ENCODE results near the gene COA7.
"Not testable (repeated sequence)": the region's sequence is repeated elsewhere in the genome, so short reads cannot be mapped to it uniquely, and the experiment has no call there.

COA7 gene

DNA sequence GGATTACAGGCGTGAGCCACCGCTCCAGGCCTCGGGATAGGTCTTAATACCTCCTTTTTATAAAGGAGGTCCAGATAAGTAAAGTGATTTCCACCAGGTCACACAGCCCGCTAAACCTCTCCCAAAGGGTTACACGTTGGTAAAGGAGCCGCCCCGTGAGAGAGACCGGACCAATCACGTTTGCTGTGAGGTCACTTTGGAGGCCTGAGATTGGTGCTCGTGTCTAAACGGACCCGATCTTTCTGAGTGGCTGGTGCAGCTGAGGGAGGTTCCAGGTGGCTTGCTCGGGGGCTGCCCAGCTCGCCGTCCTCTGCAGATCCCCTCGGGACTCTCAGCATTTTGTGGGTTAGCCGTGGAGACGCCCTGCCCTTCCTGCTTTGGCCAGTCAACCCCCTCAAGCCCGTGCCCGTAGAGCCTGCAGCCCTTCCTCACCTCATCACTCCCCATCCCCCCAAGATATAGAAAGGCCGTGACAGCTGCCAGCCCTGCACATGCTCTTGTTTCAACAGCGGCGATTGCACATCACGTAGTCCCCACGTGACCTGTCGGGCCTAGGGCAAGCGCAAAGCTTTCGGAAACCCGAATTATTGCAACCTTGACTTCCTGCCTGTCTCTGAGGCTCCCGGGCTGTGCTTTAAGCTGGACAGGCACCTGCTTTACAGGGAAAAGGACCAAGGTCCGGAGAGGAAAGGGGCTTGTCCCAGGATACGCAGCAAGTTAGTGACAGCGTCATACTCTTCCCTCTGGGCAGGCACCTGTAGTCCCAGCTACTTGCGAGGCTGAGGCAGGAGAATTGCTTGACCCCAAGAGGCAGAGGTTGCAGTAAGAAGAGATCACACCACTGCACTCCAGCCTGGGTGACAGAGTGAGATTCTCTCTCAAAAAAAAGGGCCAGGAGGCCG is 5.0 kb upstream of the COA7 start:
- no peaks in the 10 kb centered on the region for H3K9me2 ChIP-seq (replicated peaks; ENCODE audit: insufficient read depth, low read length)
- H3F3A ChIP-seq (ENCODE audit: insufficient read depth), result peaks cover 24% of the 10 kb centered on the region
- peak overlapping the region; percentile 54 for H3K4me3 ChIP-seq (ENCODE audit: insufficient read depth, low read length, poor library complexity, severe bottlenecking)
- peak overlapping the region; percentile 36 for H3K27ac ChIP-seq (ENCODE audit: low read depth, low read length)
- TF ChIP-seq EZH2phosphoT487 (conservative IDR thresholded peaks at IDR 0.05; ENCODE audit: low read length), result no peak
- TF ChIP-seq, protein P1, sequence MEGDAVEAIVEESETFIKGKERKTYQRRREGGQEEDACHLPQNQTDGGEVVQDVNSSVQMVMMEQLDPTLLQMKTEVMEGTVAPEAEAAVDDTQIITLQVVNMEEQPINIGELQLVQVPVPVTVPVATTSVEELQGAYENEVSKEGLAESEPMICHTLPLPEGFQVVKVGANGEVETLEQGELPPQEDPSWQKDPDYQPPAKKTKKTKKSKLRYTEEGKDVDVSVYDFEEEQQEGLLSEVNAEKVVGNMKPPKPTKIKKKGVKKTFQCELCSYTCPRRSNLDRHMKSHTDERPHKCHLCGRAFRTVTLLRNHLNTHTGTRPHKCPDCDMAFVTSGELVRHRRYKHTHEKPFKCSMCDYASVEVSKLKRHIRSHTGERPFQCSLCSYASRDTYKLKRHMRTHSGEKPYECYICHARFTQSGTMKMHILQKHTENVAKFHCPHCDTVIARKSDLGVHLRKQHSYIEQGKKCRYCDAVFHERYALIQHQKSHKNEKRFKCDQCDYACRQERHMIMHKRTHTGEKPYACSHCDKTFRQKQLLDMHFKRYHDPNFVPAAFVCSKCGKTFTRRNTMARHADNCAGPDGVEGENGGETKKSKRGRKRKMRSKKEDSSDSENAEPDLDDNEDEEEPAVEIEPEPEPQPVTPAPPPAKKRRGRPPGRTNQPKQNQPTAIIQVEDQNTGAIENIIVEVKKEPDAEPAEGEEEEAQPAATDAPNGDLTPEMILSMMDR (IDR thresholded peaks at IDR 0.05; ENCODE audit: insufficient read depth, low read length, poor library complexity, severe bottlenecking), result no peak
- peak overlapping the region; percentile 82 for H3K4me2 ChIP-seq (ENCODE audit: low read depth, low read length, poor library complexity, severe bottlenecking)
- H2AFZ ChIP-seq (ENCODE audit: low read depth, low read length, severe bottlenecking), result peak overlapping the region; percentile 65
- no peaks in the 10 kb centered on the region for H3K9me3 ChIP-seq (ENCODE audit: insufficient read depth, low read length)
- no peaks in the 10 kb centered on the region for H4K20me1 ChIP-seq (ENCODE audit: low read depth, low read length)
- peak overlapping the region; percentile 46 for H3K9ac ChIP-seq (ENCODE audit: low read length)
- no peaks in the 10 kb centered on the region for H3K27me3 ChIP-seq (ENCODE audit: low read length)
- peaks cover 1% of the 10 kb centered on the region for H3K79me2 ChIP-seq (ENCODE audit: insufficient read depth, low read length)
- H3K36me3 ChIP-seq (ENCODE audit: low read length), result no peaks in the 10 kb centered on the region

DNA sequence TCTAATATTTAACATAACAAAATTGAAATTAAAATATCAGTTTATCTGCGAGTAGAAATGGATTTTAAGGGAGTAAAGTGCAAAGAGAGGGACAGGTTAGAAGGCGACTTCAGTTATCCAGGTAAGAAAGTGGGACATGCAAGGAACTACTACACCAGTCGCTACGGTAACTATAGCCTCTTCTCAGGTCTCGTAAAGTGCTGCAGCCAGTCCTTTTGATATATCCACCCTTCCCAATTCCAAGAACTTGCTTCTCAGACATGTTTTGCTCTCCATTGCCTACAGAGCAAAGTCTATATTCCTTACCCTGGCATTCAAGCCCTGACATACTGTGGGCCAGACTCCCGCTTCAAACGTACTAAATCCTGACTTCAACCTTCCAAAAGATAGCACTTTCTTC is 2.5 kb downstream of the COA7 start:
- Histone ChIP-seq H4K20me1 (ENCODE audit: low read depth, low read length) (no peaks in the 10 kb centered on the region), H3K27me3 (ENCODE audit: low read length) (no peaks in the 10 kb centered on the region), H3K4me2 (ENCODE audit: low read depth, low read length, poor library complexity, severe bottlenecking) (no peak overlapping the region), H3K27ac (ENCODE audit: low read depth, low read length) (no peak overlapping the region), H3K9me2 (replicated peaks; ENCODE audit: insufficient read depth, low read length) (no peaks in the 10 kb centered on the region), H3K79me2 (ENCODE audit: insufficient read depth, low read length) (peaks cover 65% of the 10 kb centered on the region), H3K36me3 (ENCODE audit: low read length) (peaks cover 4% of the 10 kb centered on the region), H3K9me3 (ENCODE audit: insufficient read depth, low read length) (no peaks in the 10 kb centered on the region), H3K4me3 (ENCODE audit: insufficient read depth, low read length, poor library complexity, severe bottlenecking) (no peak overlapping the region), H3K9ac (ENCODE audit: low read length) (no peak overlapping the region), H3F3A (ENCODE audit: insufficient read depth) (peaks cover 28% of the 10 kb centered on the region), H2AFZ (ENCODE audit: low read depth, low read length, severe bottlenecking) (no peak overlapping the region)
- no peak for TF ChIP-seq EZH2phosphoT487 (conservative IDR thresholded peaks at IDR 0.05; ENCODE audit: low read length)
- TF ChIP-seq, protein P1 (IDR thresholded peaks at IDR 0.05; ENCODE audit: insufficient read depth, low read length, poor library complexity, severe bottlenecking), result no peak

DNA sequence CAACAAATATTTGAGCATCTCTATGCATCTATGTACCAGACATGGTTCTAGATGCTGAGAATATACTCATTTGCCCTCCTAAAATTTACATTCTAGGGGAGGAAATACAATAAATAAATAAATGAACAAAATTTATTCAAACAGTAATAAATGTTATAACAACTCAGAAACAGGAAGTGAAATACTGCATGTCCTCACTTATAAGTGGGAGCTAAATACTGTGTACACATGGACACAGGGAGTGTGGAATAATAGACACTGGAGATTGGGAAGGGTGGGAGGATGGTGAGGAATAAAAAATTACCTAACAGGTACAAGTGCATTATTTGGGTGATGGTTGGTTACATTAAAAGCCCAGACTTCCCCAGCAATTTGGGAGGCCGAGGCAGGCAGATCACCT is 4.3 kb downstream of the COA7 start:
- Histone ChIP-seq H3K9ac (ENCODE audit: low read length) (no peak overlapping the region), H4K20me1 (ENCODE audit: low read depth, low read length) (0 out of 2 replicates have a peak, but pooled peaks cover 4% of the 10 kb centered on the region), H3K27me3 (ENCODE audit: low read length) (no peaks in the 10 kb centered on the region), H3K79me2 (ENCODE audit: insufficient read depth, low read length) (peaks cover 71% of the 10 kb centered on the region), H3K4me3 (ENCODE audit: insufficient read depth, low read length, poor library complexity, severe bottlenecking) (no peak overlapping the region), H3K9me3 (ENCODE audit: insufficient read depth, low read length) (no peaks in the 10 kb centered on the region), H3K4me2 (ENCODE audit: low read depth, low read length, poor library complexity, severe bottlenecking) (no peak overlapping the region), H3F3A (ENCODE audit: insufficient read depth) (peaks cover 23% of the 10 kb centered on the region), H2AFZ (ENCODE audit: low read depth, low read length, severe bottlenecking) (no peak overlapping the region), H3K36me3 (ENCODE audit: low read length) (peaks cover 10% of the 10 kb centered on the region), H3K27ac (ENCODE audit: low read depth, low read length) (no peak overlapping the region), H3K9me2 (replicated peaks; ENCODE audit: insufficient read depth, low read length) (no peaks in the 10 kb centered on the region)
- TF ChIP-seq EZH2phosphoT487 (conservative IDR thresholded peaks at IDR 0.05; ENCODE audit: low read length), result no peak
- TF ChIP-seq, protein P1 (IDR thresholded peaks at IDR 0.05; ENCODE audit: insufficient read depth, low read length, poor library complexity, severe bottlenecking), result no peak

DNA sequence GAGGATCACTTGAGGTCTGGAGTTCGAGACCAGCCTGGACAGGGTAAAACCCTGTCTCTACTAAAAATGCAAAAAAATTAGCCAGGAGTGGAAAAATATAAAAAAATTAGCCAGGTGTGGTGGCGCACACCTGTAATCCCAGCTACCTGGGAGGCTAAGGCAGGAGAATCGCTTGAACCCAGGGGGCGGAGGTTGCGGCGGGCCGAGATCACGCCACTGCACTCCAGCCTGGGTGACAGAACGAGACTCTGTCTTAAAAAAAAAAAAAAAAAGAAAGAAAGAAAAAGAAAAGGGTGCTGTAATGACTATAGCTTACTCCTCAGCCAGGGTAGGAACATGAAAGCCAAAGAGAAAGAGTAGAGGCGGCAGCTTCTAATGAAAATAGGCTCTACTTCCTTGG is 4.8 kb downstream of the COA7 start:
- H3K9me2 ChIP-seq (replicated peaks; ENCODE audit: insufficient read depth, low read length); H3K4me2 ChIP-seq (ENCODE audit: low read depth, low read length, poor library complexity, severe bottlenecking); H3K36me3 ChIP-seq (ENCODE audit: low read length); H3K9ac ChIP-seq (ENCODE audit: low read length); H2AFZ ChIP-seq (ENCODE audit: low read depth, low read length, severe bottlenecking); H3K4me3 ChIP-seq (ENCODE audit: insufficient read depth, low read length, poor library complexity, severe bottlenecking); H3K9me3 ChIP-seq (ENCODE audit: insufficient read depth, low read length); H3K27me3 ChIP-seq (ENCODE audit: low read length); H4K20me1 ChIP-seq (ENCODE audit: low read depth, low read length); H3K27ac ChIP-seq (ENCODE audit: low read depth, low read length): not testable (repeated sequence)
- H3K79me2 ChIP-seq (ENCODE audit: insufficient read depth, low read length), result peaks cover 71% of the 10 kb centered on the region
- H3F3A ChIP-seq (ENCODE audit: insufficient read depth), result peaks cover 18% of the 10 kb centered on the region

All from SU-DHL-6 (cell line).